NAMALWA (cell line): ENCODE data around the gene MANBA.
A peak's percentile ranks its signal among the peaks of the same experiment; 100 is the strongest.

ENCODE experiments used
- DNase-seq: peaks from one replicate; pipeline ENCODE4 v3.0.0-alpha.2; 2015; ENCODE audit warnings: low spot score

The MANBA gene

GRCh38 chr4:102678107-102678506 lies 82.7 kb downstream of the MANBA start:
- DNase-seq: no peak

DNA sequence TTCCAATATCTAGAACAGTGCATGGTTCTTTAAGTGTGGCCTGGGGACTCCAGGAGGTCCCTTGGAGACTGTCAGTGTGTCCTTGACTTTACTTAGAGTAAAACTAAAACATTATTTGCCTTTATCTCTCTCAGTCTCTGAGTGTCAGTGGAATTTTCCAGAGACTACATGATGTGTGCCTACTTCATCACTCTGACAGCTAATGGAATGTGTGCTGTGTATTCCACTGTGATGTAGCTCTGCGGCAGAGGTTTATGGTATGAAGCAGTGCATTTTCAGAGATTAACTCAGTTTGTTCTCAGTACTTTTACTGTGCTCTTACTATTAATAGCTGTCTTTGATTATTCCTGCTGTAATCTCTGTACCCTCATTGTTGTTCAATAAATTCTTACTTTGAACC lies 85.6 kb downstream of the MANBA start:
- no peak for DNase-seq

GRCh38 chr4:102667001-102667400 lies 93.8 kb downstream of the MANBA start:
- no peak for DNase-seq

DNA sequence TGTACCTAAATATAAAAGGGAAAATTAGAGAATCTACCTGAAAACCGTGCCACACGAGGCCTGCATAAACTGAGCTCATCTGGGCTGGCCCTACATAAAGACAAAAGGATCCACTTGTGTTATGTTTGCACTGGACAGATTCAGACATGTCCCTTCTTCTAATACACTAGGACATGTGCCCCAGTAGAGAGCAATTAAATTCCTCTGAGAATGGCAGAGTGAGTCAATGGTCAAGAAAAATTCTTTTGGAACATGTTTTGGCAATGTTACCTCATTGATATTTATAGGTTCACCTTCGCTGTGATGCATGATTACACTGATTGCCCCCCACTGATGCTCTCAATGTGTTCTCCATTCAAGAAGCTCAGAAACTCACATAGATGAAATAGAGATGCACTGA lies 95.2 kb downstream of the MANBA start:
- no peak for DNase-seq

GRCh38 chr4:102663073-102663472 lies 97.7 kb downstream of the MANBA start:
- no peak for DNase-seq

DNA sequence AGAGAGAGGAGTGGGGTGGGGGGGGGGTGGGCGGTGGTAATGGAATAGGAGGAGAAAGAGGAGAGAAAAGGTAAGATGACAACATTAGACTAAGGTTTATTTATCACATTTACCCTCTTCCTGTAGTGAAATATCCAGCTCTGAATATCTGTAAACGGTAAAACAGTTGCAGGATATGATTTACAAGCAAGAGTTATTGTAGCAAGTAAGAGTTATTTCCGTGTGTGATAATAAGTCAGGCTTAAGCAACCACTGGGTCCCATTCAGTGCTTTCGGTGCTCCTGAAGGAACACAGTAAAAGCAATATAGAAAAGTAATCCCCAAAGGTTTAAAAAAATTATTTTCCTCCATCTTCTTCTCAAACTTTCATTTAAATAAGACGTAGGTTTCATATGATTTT lies 103.6 kb downstream of the MANBA start:
- no peak for DNase-seq

GRCh38 chr4:102647117-102647516 lies 113.7 kb downstream of the MANBA start:
- no peak for DNase-seq

DNA sequence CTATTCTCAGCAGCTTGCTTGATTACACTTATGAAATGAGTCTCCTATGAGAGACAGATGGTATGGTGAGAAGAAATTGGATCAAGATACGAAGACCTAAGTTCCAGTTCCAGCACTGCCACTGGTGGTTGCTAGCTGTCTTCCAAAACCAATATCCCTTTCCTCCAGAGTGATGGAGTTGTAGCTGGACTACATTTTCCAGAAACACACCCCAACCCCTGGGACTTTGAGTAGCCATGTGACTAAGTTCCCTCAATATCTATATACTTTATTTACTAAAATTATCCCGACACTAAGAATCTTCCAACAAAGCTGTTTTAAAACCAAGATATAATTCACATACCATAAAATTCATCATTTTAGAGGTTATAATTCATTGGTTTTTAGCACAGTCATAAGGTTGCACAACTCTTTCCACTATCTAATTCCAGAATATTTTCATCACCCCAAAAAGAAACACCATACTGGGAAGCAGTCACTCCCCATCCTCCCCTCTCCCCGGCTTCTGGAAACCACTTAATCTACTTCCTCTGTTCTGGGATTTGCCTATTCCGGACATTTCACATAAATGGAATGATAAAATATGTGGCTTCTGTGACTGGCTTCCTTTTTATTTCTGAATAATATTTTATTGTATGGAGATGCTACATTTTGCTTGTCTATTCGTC lies 118.0 kb downstream of the MANBA start:
- no peak for DNase-seq

- no peak for DNase-seq
These were observed 119.0 kb downstream of the MANBA start for GRCh38 chr4:102641793-102642192.

- DNase-seq: no peak
These were observed 120.1 kb downstream of the MANBA start for GRCh38 chr4:102640669-102641068.

- no peak for DNase-seq
These were observed 121.2 kb downstream of the MANBA start for GRCh38 chr4:102639598-102639997.

- no peak for DNase-seq
These were observed 122.1 kb downstream of the MANBA start for GRCh38 chr4:102638621-102639020.

GRCh38 chr4:102637391-102637790 lies 123.4 kb downstream of the MANBA start:
- no peak for DNase-seq

- no peak for DNase-seq
These were observed 127.7 kb downstream of the MANBA start for GRCh38 chr4:102633100-102633499.

DNA sequence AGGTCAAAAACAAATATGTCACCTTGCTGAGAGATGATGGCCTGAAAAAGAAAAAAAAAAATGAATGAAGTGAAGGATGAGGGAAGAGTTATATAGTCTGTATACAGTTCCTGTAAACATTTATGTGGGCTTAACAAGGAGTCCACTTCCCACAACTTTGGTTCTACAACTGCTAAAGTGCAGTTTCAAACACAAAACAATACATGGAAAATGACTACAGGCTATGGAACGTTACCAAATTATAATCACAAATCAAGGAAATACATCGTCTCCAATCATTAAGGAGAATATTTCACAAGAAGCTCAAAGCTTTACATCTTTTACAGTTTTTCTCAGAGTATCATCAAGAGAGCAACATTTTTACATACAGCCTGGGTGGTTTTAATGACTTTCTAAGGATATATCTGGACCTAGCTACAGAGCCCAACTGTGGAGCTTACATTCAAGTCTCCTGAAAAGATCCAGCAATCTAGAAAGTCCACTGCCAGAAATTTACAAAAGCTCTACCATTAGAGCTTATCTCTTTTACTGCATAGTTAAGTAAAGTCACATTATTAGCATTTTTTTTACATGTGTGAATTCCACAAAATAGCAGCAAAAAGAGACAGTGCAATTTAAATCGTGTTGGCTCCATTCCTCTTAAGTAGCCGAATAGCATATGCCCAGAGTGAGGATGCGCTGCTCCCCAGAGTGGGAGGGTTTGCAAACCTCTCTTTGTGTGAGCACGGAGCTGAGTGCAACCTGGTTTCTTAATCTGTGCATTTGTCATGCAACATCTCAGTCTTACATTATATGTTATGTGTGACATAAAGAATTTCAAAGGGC lies 128.3 kb downstream of the MANBA start:
- no peak for DNase-seq

- no peak for DNase-seq
These were observed 129.2 kb downstream of the MANBA start for GRCh38 chr4:102631616-102632015.

DNA sequence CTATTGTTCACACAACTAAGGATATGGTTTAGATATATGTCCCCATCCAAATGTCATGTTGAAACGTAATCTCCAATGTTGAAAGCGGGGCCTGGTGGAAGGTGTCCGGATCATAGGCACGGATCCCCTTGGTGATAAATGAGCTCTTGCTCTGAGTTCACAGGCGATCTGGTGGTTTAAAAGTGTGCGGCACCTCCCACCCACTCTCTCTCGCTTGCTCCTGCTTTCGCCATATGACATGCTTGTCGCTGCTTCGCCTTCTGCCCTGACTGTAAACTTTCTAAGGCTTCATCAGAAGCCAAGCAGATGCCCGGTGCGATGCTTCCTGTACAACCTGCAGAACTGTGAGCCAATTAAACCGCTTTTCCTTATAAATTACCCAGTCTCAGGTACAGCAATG lies 131.1 kb downstream of the MANBA start:
- no peak for DNase-seq

GRCh38 chr4:102627831-102628523 lies 132.8 kb downstream of the MANBA start:
- no peak for DNase-seq

- DNase-seq: peak; percentile 58
These were observed 135.4 kb downstream of the MANBA start for GRCh38 chr4:102625232-102625930.

GRCh38 chr4:102624505-102624904 lies 136.3 kb downstream of the MANBA start:
- no peak for DNase-seq

GRCh38 chr4:102623622-102624021 lies 137.1 kb downstream of the MANBA start:
- DNase-seq: peak; percentile 10
